Neural cell (in vitro differentiated cells): ENCODE measurements around the gene CNTNAP5.

ENCODE experiments used
- CTCF ChIP-seq: fragments of 450-650 bp; IDR thresholded peaks from 2 replicates; pipeline ENCODE4 v1.5.1; 2014; ENCODE audit warnings: antibody characterized with exemption, mild to moderate bottlenecking, moderate library complexity; ENCODE audit not compliant: poor library complexity, severe bottlenecking
- EP300 ChIP-seq: fragments of 450-650 bp; conservative IDR thresholded peaks from 2 replicates; pipeline ENCODE4 v1.6.1; 2014; ENCODE audit warnings: antibody characterized with exemption, mild to moderate bottlenecking, moderate library complexity; ENCODE audit not compliant: poor library complexity, severe bottlenecking
- MXI1 ChIP-seq: fragments of 450-650 bp; conservative IDR thresholded peaks from 2 replicates; pipeline ENCODE4 v1.6.1; 2014; ENCODE audit warnings: antibody characterized with exemption, mild to moderate bottlenecking; ENCODE audit not compliant: poor library complexity, severe bottlenecking
- POLR2AphosphoS5 ChIP-seq: IDR thresholded peaks from 2 replicates; pipeline ENCODE4 v1.6.1; 2012
- RAD21 ChIP-seq: fragments of 450-650 bp; conservative IDR thresholded peaks from 2 replicates; pipeline ENCODE4 v1.6.1; 2014; ENCODE audit warnings: antibody characterized with exemption, mild to moderate bottlenecking, moderate library complexity
- REST ChIP-seq: IDR thresholded peaks from 2 replicates; pipeline ENCODE4 v1.6.1; 2012; ENCODE audit warnings: borderline replicate concordance
- SMC3 ChIP-seq: fragments of 450-650 bp; conservative IDR thresholded peaks from 2 replicates; pipeline ENCODE4 v1.6.1; 2014; ENCODE audit warnings: antibody characterized with exemption, mild to moderate bottlenecking, moderate library complexity; ENCODE audit not compliant: poor library complexity
- TAF1 ChIP-seq: IDR thresholded peaks from 2 replicates; pipeline ENCODE4 v1.6.1; 2012; ENCODE audit warnings: low read depth

GRCh38 chr2:124649001-124649400 is 623.9 kb downstream of the CNTNAP5 start:
- TF ChIP-seq CTCF, result no peak
- TF ChIP-seq POLR2AphosphoS5, result no peak
- TF ChIP-seq EP300, result no peak
- TF ChIP-seq SMC3, result no peak
- TF ChIP-seq RAD21, result no peak
- TF ChIP-seq REST, result no peak
- no peak for TF ChIP-seq TAF1
- TF ChIP-seq MXI1, result no peak
